MCF 10A (cell line): ENCODE results near the gene RBMX2. TPM values are rescaled to one million over a fixed set of nuclear protein-coding genes. Genes with fewer than 3 reads are reported as not detected.

ENCODE experiments used
- BruUV-seq: library from RNA; stranded (reverse); fragments of 400-500 nt; replicated peaks from 2 replicates; lab custom pipeline; 2021; lab: Mats Ljungman, UMichigan
- CTCF ChIA-PET: fragments of 300-600 bp; sonication (Branson Sonifier 250); formaldehyde crosslinking; extraction: SDS; loops from one replicate; lab custom pipeline; 2021; ENCODE audit warnings: antibody characterized with exemption, inconsistent platforms; lab: Yijun Ruan, JAX
- POLR2A ChIA-PET: fragments of 300-600, 350-650 bp; sonication (Branson Sonifier 250); formaldehyde crosslinking; extraction: SDS; loops from one replicate; lab custom pipeline; 2020; ENCODE audit warnings: antibody characterized with exemption, inconsistent platforms; lab: Yijun Ruan, JAX
- DNase-seq: peaks from one replicate; pipeline ENCODE4 v3.0.0-alpha.2; 2018; ENCODE audit not compliant: unreplicated experiment
- H3K27ac Mint-ChIP-seq: one replicate; pipeline ENCODE4 v1.8.0; 2022; ENCODE audit warnings: mild to moderate bottlenecking, low read depth, mixed read lengths; ENCODE audit not compliant: unreplicated experiment
- H3K27me3 Mint-ChIP-seq: one replicate; pipeline ENCODE4 v1.8.0; 2022; ENCODE audit warnings: mixed read lengths; ENCODE audit not compliant: insufficient read depth, unreplicated experiment
- H3K36me3 Mint-ChIP-seq: one replicate; pipeline ENCODE4 v1.8.0; 2022; ENCODE audit warnings: mild to moderate bottlenecking, moderate library complexity, mixed read lengths; ENCODE audit not compliant: insufficient read depth, unreplicated experiment
- H3K4me1 Mint-ChIP-seq: one replicate; pipeline ENCODE4 v1.8.0; 2022; ENCODE audit warnings: mixed read lengths; ENCODE audit not compliant: insufficient read depth, unreplicated experiment
- H3K4me3 Mint-ChIP-seq: one replicate; pipeline ENCODE4 v1.8.0; 2022; ENCODE audit warnings: mild to moderate bottlenecking, moderate library complexity, mixed read lengths; ENCODE audit not compliant: unreplicated experiment
- H3K9me3 Mint-ChIP-seq: one replicate; pipeline ENCODE4 v1.8.0; 2022; ENCODE audit warnings: mixed read lengths; ENCODE audit not compliant: unreplicated experiment
- intact Hi-C: fragments of 100-400 bp; cut with micrococcal nuclease; formaldehyde crosslinking; loops from 2 replicates; pipeline ENCODE4 v1.14.1; 2022
- total RNA-seq: library from RNA; stranded (reverse); gene quantifications from 2 replicates; pipeline ENCODE4 v1.2.3, GENCODE V29; 2022
- TF ChIP-seq, protein P1 (sequence below): fragments of 200-600 bp; IDR thresholded peaks from one replicate; pipeline ENCODE4 v1.8.0; 2022; ENCODE audit warnings: antibody characterized with exemption, mild to moderate bottlenecking; ENCODE audit not compliant: unreplicated experiment

RBMX2 gene
- total RNA-seq, 1 experiment from 2014 or later, result 31.2 TPM

DNA sequence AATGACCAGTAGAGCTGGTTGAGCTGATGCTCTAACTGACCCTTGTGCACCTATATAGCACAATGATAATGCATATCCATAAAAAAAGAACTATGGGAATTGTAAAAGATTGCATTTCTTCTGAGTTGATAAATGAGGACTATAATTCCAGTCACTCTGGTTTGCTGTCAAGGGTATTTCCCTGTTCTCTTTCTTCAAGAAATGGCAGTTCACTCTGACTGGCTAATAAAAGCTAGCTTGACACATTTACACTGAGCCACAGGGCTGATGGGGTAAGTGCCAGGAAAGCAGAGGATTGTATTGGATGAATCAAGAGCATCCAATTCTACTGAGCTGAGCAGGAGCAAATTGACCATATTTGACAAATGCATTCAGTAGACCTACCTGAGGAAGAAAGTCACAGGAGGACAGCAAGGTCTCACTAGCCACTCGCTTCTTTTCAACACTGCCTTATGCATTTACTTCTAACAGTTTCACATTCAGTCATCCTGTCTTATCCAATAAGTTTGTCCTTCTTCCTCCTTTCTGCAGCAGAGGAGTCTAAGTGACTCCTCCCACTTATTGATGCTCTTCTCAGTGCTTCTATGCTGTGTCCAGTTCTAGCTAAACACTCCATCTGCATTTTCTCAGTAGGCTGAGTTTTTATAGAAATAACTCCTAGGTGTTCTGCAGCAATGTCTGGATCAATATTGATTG, 43.0 kb downstream of the RBMX2 start:
- H3K9me3 Mint-ChIP-seq, result no peaks in the 10 kb centered on the region
- no peak for DNase-seq
- TF ChIP-seq, protein P1, sequence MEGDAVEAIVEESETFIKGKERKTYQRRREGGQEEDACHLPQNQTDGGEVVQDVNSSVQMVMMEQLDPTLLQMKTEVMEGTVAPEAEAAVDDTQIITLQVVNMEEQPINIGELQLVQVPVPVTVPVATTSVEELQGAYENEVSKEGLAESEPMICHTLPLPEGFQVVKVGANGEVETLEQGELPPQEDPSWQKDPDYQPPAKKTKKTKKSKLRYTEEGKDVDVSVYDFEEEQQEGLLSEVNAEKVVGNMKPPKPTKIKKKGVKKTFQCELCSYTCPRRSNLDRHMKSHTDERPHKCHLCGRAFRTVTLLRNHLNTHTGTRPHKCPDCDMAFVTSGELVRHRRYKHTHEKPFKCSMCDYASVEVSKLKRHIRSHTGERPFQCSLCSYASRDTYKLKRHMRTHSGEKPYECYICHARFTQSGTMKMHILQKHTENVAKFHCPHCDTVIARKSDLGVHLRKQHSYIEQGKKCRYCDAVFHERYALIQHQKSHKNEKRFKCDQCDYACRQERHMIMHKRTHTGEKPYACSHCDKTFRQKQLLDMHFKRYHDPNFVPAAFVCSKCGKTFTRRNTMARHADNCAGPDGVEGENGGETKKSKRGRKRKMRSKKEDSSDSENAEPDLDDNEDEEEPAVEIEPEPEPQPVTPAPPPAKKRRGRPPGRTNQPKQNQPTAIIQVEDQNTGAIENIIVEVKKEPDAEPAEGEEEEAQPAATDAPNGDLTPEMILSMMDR, result no peak
- CTCF ChIA-PET, result no interaction called here
- POLR2A ChIA-PET, result no interaction called here
- H3K4me1 Mint-ChIP-seq, result no peaks in the 10 kb centered on the region
- H3K36me3 Mint-ChIP-seq, result no peaks in the 10 kb centered on the region
- peaks cover 17% of the 10 kb centered on the region for H3K27me3 Mint-ChIP-seq
- intact Hi-C loops, result no loop called here
- H3K27ac Mint-ChIP-seq, result no peak overlapping the region
- BruUV-seq, result no TSS peak
- H3K4me3 Mint-ChIP-seq, result no peak overlapping the region

GRCh38 chrX:130446974-130447373, 45.2 kb downstream of the RBMX2 start:
- CTCF ChIA-PET, result no interaction called here
- no peaks in the 10 kb centered on the region for H3K36me3 Mint-ChIP-seq
- no peak overlapping the region for H3K27ac Mint-ChIP-seq
- POLR2A ChIA-PET, result no interaction called here
- no peak for DNase-seq
- H3K4me1 Mint-ChIP-seq, result no peaks in the 10 kb centered on the region
- intact Hi-C loops, result no loop called here
- no TSS peak for BruUV-seq
- peaks cover 21% of the 10 kb centered on the region for H3K27me3 Mint-ChIP-seq
- TF ChIP-seq, protein P1, result no peak
- no peaks in the 10 kb centered on the region for H3K9me3 Mint-ChIP-seq
- H3K4me3 Mint-ChIP-seq, result no peak overlapping the region

Other genes with a start within 250 kb of the RBMX2 start
- gene AIFM1, start 236.1 kb upstream of the RBMX2 start, total RNA-seq, result 43.2 and 45.3 TPM in 2 replicates
- gene RAB33A, start 230.0 kb upstream of the RBMX2 start, total RNA-seq, result not detected in 2 replicates
- gene ZNF280C, start 133.1 kb upstream of the RBMX2 start, total RNA-seq, result 5.5 and 6.6 TPM in 2 replicates
- 12.5 and 13.7 TPM in 2 replicates for gene SLC25A14, start 62.1 kb upstream of the RBMX2 start, total RNA-seq
- gene GPR119, start 16.3 kb upstream of the RBMX2 start, total RNA-seq, result not detected in 2 replicates